Nephron (organoid): ENCODE measurements around the gene AUH.
A peak's percentile ranks its signal among the peaks of the same experiment; 100 is the strongest.

ENCODE experiments used
- H3K27ac Mint-ChIP-seq, 3 experiments: 2 replicates each; pipeline ENCODE4 v1.8.0; 2020; ENCODE audit warnings: mixed read lengths in 3 of 3, mild to moderate bottlenecking in 2 of 3, moderate library complexity in 1 of 3
- H3K27me3 Mint-ChIP-seq: 2 replicates; pipeline ENCODE4 v1.8.0; 2021; ENCODE audit warnings: low read depth, mild to moderate bottlenecking, moderate library complexity, mixed read lengths
- H3K36me3 Mint-ChIP-seq: 2 replicates; pipeline ENCODE4 v1.8.0; 2020; ENCODE audit warnings: low read depth, mixed read lengths
- H3K4me1 Mint-ChIP-seq: 2 replicates; pipeline ENCODE4 v1.8.0; 2020; ENCODE audit warnings: mixed read lengths
- H3K4me3 Mint-ChIP-seq, 3 experiments: 2 replicates each; pipeline ENCODE4 v1.8.0; 2020; ENCODE audit warnings: mild to moderate bottlenecking in 3 of 3, mixed read lengths in 3 of 3, moderate library complexity in 2 of 3
- H3K9me3 Mint-ChIP-seq: 2 replicates; pipeline ENCODE4 v1.8.0; 2020; ENCODE audit warnings: mixed read lengths
- CTCF ChIP-seq, 3 experiments: fragments of 200-600 bp; sonication (generic); IDR thresholded peaks; one replicate each; pipeline ENCODE4 v1.5.0; 2021; ENCODE audit warnings: antibody characterized with exemption in 3 of 3; ENCODE audit not compliant: unreplicated experiment in 3 of 3

The AUH gene

DNA sequence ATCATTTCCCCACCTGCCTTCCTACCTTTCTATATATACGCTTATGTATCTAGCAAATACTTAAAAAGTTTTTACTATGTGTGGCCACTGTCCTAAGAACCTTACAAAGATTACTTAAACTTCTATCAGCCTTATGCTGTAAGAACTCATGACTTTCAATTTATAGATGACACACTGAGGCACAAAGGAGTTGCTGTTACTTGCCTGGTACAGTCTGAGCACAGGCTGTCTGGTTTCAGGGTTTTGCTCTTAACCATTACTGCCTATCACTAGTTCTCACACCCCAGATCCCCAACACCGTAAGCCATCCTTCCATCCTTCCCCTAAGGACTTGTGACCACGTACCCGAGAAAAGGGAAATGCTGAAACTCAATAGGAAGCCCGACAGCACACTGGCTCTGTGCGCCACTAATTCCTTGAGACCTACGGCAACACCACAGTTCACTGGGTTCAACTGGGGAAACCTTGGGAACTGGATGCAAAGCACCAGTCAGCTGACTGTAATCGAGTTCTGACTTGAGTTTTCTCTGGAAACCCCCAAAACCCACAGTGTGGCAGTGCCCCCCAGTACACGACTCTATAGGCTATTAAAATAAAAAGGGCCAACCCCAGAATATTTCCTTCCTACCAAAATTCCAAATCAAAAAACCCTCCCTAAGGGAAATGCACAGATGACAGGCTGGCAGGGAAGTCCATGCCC is 56.0 kb downstream of the AUH start:
- TF ChIP-seq CTCF (IDR thresholded peaks at IDR 0.05; ENCODE audit: unreplicated experiment in 3 of 3) = no peak
- Mint-ChIP-seq H3K36me3 (peaks cover 45% of the 10 kb centered on the region), H3K4me3 (no peak overlapping the region), H3K9me3 (no peaks in the 10 kb centered on the region), H3K27ac (no peak overlapping the region), H3K4me1 (no peaks in the 10 kb centered on the region), H3K27me3 (no peaks in the 10 kb centered on the region)

DNA sequence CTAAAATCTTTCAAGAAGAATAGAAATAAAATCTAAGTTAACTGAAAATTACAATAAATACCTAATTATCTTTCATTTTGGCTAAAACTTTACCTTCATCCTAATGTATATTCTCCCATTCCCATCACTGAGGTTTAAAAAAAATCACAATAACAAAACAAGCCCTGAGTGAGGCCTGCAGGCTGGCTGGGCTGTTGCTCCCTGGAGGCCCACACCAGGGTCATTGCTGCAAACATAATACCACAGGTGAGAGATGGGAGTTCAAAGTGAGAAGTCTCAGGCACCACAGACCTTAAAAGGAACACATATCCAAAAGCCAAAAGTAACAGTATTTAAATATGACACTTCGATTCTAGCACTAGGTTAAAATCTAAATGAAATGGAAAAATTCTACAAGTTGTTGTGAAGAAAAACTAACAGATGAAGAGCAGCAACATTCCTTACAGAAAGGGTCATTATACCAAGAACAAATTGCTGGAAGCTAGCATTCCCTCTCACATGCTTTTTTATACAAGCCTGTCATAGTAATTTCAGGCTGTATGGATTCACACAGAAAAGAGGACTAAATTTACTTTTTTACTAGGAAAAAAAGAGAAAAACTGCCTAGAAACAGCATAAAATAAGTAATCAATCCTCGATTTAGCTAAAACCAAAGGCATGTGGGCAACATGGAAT is 57.8 kb downstream of the AUH start:
- Mint-ChIP-seq H3K27me3 (no peaks in the 10 kb centered on the region), H3K4me3 (no peak overlapping the region), H3K27ac (no peak overlapping the region), H3K4me1 (no peaks in the 10 kb centered on the region), H3K9me3 (no peaks in the 10 kb centered on the region), H3K36me3 (peaks cover 31% of the 10 kb centered on the region)
- TF ChIP-seq CTCF (IDR thresholded peaks at IDR 0.05; ENCODE audit: unreplicated experiment in 3 of 3) = no peak

- Mint-ChIP-seq H3K36me3 (peaks cover 32% of the 10 kb centered on the region), H3K4me1 (peaks cover 5% of the 10 kb centered on the region), H3K27ac (no peak overlapping the region), H3K27me3 (no peaks in the 10 kb centered on the region), H3K9me3 (no peaks in the 10 kb centered on the region), H3K4me3 (no peak overlapping the region)
- no peak for TF ChIP-seq CTCF (IDR thresholded peaks at IDR 0.05; ENCODE audit: unreplicated experiment in 3 of 3)
Observed at GRCh38 chr9:91302831-91303230, 58.9 kb downstream of the AUH start.

DNA sequence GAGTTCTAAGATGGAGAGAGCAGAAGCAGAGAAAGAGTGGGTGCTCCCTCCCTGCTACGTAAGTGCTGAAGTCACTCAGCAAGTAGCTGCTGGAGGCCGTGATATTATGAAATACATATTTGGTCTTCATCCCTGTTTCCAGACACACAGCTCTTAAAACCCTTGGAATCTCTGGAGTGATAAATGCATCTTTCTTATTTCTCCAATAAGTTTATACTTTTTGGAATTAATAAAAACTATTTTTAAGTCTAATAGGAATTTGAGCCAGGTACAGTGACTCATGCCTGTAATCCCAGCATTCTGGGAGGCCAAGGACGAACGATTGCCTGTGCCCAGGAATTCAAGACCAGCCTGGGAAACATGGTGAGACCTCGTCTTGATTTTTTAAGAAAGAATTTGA is 60.6 kb downstream of the AUH start:
- Mint-ChIP-seq H3K9me3 (no peaks in the 10 kb centered on the region), H3K4me1 (peaks cover 5% of the 10 kb centered on the region), H3K27ac (no peak overlapping the region), H3K36me3 (peaks cover 34% of the 10 kb centered on the region), H3K4me3 (no peak overlapping the region), H3K27me3 (no peaks in the 10 kb centered on the region)
- no peak for TF ChIP-seq CTCF (IDR thresholded peaks at IDR 0.05; ENCODE audit: unreplicated experiment in 3 of 3)

DNA sequence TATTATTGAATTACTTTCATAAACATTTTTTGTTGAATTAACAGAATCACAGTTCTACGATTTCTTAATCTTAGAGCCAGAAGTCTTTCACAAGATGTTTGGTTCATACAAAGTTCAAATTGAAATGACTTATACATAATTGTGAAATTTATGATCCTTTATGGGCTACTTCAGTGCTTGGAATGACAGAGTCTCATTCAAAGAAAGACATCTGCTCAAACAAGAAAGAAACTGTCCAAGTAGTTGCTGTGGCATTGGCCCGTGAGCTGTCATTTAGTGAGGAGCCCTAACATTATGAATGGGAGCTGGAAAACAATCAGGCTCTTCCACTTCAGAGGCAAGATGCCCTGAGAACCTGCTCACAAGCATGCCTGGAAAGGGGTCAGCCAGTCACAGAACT is 63.4 kb downstream of the AUH start:
- Mint-ChIP-seq H3K27me3 (no peaks in the 10 kb centered on the region), H3K27ac (peak overlapping the region; percentile 68 to 79 (median 70)), H3K9me3 (no peaks in the 10 kb centered on the region)

More for the DNA sequence above, 63.4 kb downstream of the AUH start:
- no peak overlapping the region for H3K4me3 Mint-ChIP-seq
- H3K4me1 Mint-ChIP-seq = peaks cover 5% of the 10 kb centered on the region
- no peak for TF ChIP-seq CTCF (IDR thresholded peaks at IDR 0.05; ENCODE audit: unreplicated experiment in 3 of 3)
- peaks cover 50% of the 10 kb centered on the region for H3K36me3 Mint-ChIP-seq
